H9 (cell line): ENCODE data around the gene SUCLG1. TPM values are rescaled to one million over a fixed set of nuclear protein-coding genes. Genes with fewer than 3 reads are reported as not detected.

ENCODE experiments used
- DNase-seq: peaks from one replicate; pipeline ENCODE4 v3.0.0-alpha.2; 2017
- H2AFZ ChIP-seq: one replicate; pipeline ENCODE4 v1.6.1; 2013; ENCODE audit warnings: mild to moderate bottlenecking, low read length, control low read depth, moderate library complexity
- H2AK5ac ChIP-seq: 2 replicates; pipeline ENCODE4 v1.6.1; 2013; ENCODE audit warnings: low read length, control low read depth, mixed read lengths; ENCODE audit not compliant: insufficient read length
- H2BK120ac ChIP-seq: one replicate; pipeline ENCODE4 v1.6.1; 2013; ENCODE audit warnings: low read depth, mild to moderate bottlenecking, low read length, control low read depth, inconsistent platforms; ENCODE audit not compliant: poor library complexity, severe bottlenecking
- H2BK12ac ChIP-seq: 2 replicates; pipeline ENCODE4 v1.6.1; 2013; ENCODE audit warnings: low read length, control low read depth, mixed read lengths, low read depth; ENCODE audit not compliant: insufficient read length
- H2BK15ac ChIP-seq: 2 replicates; pipeline ENCODE4 v1.6.1; 2013; ENCODE audit warnings: low read depth, low read length, control low read depth
- H2BK20ac ChIP-seq: one replicate; pipeline ENCODE4 v1.6.1; 2013; ENCODE audit warnings: low read depth, mild to moderate bottlenecking, low read length, control low read depth, inconsistent platforms; ENCODE audit not compliant: poor library complexity, severe bottlenecking
- H2BK5ac ChIP-seq: 2 replicates; pipeline ENCODE4 v1.6.1; 2013; ENCODE audit warnings: low read length, control low read depth, mixed read lengths; ENCODE audit not compliant: insufficient read length
- H3K14ac ChIP-seq: 2 replicates; pipeline ENCODE4 v1.6.1; 2013; ENCODE audit warnings: low read length, control low read depth; ENCODE audit not compliant: insufficient read depth
- H3K18ac ChIP-seq: 2 replicates; pipeline ENCODE4 v1.6.1; 2013; ENCODE audit warnings: low read depth, mild to moderate bottlenecking, mixed read lengths, low read length, control low read depth; ENCODE audit not compliant: insufficient read length
- H3K23ac ChIP-seq: 2 replicates; pipeline ENCODE4 v1.6.1; 2013; ENCODE audit warnings: low read length, control low read depth, mixed read lengths, low read depth; ENCODE audit not compliant: insufficient read length
- H3K23me2 ChIP-seq: 2 replicates; pipeline ENCODE4 v1.6.1; 2013; ENCODE audit warnings: low read depth, mild to moderate bottlenecking, mixed read lengths, low read length, control low read depth; ENCODE audit not compliant: insufficient read length, poor library complexity, severe bottlenecking
- H3K27ac ChIP-seq: 2 replicates; pipeline ENCODE4 v1.5.1; 2013; ENCODE audit warnings: low read length, control low read depth, mixed read lengths, low read depth; ENCODE audit not compliant: insufficient read length
- H3K27me3 ChIP-seq: 2 replicates; pipeline ENCODE4 v1.6.1; 2013; ENCODE audit warnings: low read length, control low read depth, inconsistent platforms; ENCODE audit not compliant: insufficient read depth
- H3K4ac ChIP-seq: 2 replicates; pipeline ENCODE4 v1.6.1; 2013; ENCODE audit warnings: low read depth, mild to moderate bottlenecking, control low read depth, inconsistent platforms, low read length, moderate library complexity
- H3K4me1 ChIP-seq: 2 replicates; pipeline ENCODE4 v1.6.1; 2013; ENCODE audit warnings: low read length, control low read depth, inconsistent platforms; ENCODE audit not compliant: insufficient read depth
- H3K4me2 ChIP-seq: 2 replicates; pipeline ENCODE4 v1.6.1; 2013; ENCODE audit warnings: low read length, control low read depth, mixed read lengths; ENCODE audit not compliant: insufficient read length, insufficient read depth
- H3K56ac ChIP-seq: 2 replicates; pipeline ENCODE4 v1.6.1; 2013; ENCODE audit warnings: low read depth, mild to moderate bottlenecking, mixed read lengths, low read length, control low read depth; ENCODE audit not compliant: insufficient read length
- H3K79me1 ChIP-seq: 2 replicates; pipeline ENCODE4 v1.6.1; 2013; ENCODE audit warnings: low read depth, mild to moderate bottlenecking, moderate library complexity, low read length, control low read depth, inconsistent platforms; ENCODE audit not compliant: insufficient read depth, poor library complexity, severe bottlenecking
- H3K79me2 ChIP-seq: 2 replicates; pipeline ENCODE4 v1.6.1; 2013; ENCODE audit warnings: low read length, control low read depth, inconsistent platforms; ENCODE audit not compliant: insufficient read depth
- H3K9ac ChIP-seq: 2 replicates; pipeline ENCODE4 v1.6.1; 2013; ENCODE audit warnings: low read length, control low read depth, mixed read lengths; ENCODE audit not compliant: insufficient read length; ENCODE audit errors: extremely low read depth
- H3K9me3 ChIP-seq: one replicate; pipeline ENCODE4 v1.6.1; 2013; ENCODE audit warnings: low read depth, low read length, inconsistent platforms; ENCODE audit not compliant: control insufficient read depth
- H3T11ph ChIP-seq: one replicate; pipeline ENCODE4 v1.6.1; 2013; ENCODE audit warnings: mild to moderate bottlenecking, low read length, control low read depth, inconsistent platforms
- H4K20me1 ChIP-seq: one replicate; pipeline ENCODE4 v1.6.1; 2013; ENCODE audit not compliant: control insufficient read depth, insufficient read length, insufficient read depth
- H4K5ac ChIP-seq: 2 replicates; pipeline ENCODE4 v1.6.1; 2013; ENCODE audit warnings: low read depth, mild to moderate bottlenecking, mixed read lengths, low read length, control low read depth; ENCODE audit not compliant: insufficient read length
- H4K8ac ChIP-seq: replicated peaks from 2 replicates; pipeline ENCODE4 v1.6.1; 2013; ENCODE audit warnings: low read length, control low read depth, mixed read lengths, low read depth; ENCODE audit not compliant: insufficient read length
- H4K91ac ChIP-seq: 2 replicates; pipeline ENCODE4 v1.6.1; 2013; ENCODE audit warnings: low read depth, mild to moderate bottlenecking, moderate library complexity, mixed read lengths, low read length, control low read depth; ENCODE audit not compliant: insufficient read length
- H3K27ac Mint-ChIP-seq, 3 experiments: 2 replicates in 2 of 3; 3 replicates in 1 of 3; pipeline ENCODE4 v1.8.0; 2020 to 2021; ENCODE audit warnings: mixed read lengths in 3 of 3, mild to moderate bottlenecking in 1 of 3, moderate library complexity in 1 of 3
- H3K27me3 Mint-ChIP-seq: 2 replicates; pipeline ENCODE4 v1.8.0; 2021; ENCODE audit warnings: low read depth, mild to moderate bottlenecking, moderate library complexity, mixed read lengths
- H3K36me3 Mint-ChIP-seq, 3 experiments: 2 replicates in 2 of 3; 3 replicates in 1 of 3; pipeline ENCODE4 v1.8.0; 2020 to 2021; ENCODE audit warnings: low read depth in 3 of 3, mixed read lengths in 3 of 3; ENCODE audit not compliant: insufficient read depth in 1 of 3
- H3K4me1 Mint-ChIP-seq, 2 experiments: 2 replicates each; pipeline ENCODE4 v1.8.0; 2020; ENCODE audit warnings: mixed read lengths in 2 of 2
- H3K4me3 Mint-ChIP-seq, 2 experiments: 2 replicates in 1 of 2; 3 replicates in 1 of 2; pipeline ENCODE4 v1.8.0; 2020 to 2021; ENCODE audit warnings: mild to moderate bottlenecking in 2 of 2, mixed read lengths in 2 of 2, moderate library complexity in 1 of 2
- H3K9me3 Mint-ChIP-seq, 2 experiments: 2 replicates in 1 of 2; 3 replicates in 1 of 2; pipeline ENCODE4 v1.8.0; 2020; ENCODE audit warnings: mild to moderate bottlenecking in 2 of 2, mixed read lengths in 2 of 2, moderate library complexity in 1 of 2
- WGBS: extraction: QIAGEN DNeasy Blood & Tissue Kit; methylation state at CpG from one replicate; pipeline ENCODE4 v1.1.7; 2013; ENCODE audit warnings: missing lambda C conversion rate, low lambda C conversion rate, mixed read lengths; ENCODE audit not compliant: insufficient read length; ENCODE audit errors: extremely low coverage; 5-methylcytosine and 5-hydroxymethylcytosine counted together
- total RNA-seq: library from RNA; stranded (reverse); gene quantifications from 2 replicates; pipeline ENCODE4 v1.2.1, GENCODE V29; 2021
- TF ChIP-seq, protein P1 (sequence below): fragments of 200-600 bp; sonication (generic); conservative IDR thresholded peaks from 3 replicates; pipeline ENCODE4 v1.8.0; 2021; ENCODE audit warnings: antibody characterized with exemption, mild to moderate bottlenecking

SUCLG1 gene
- total RNA-seq, 1 experiment from 2014 or later, result 40.0 TPM

DNA sequence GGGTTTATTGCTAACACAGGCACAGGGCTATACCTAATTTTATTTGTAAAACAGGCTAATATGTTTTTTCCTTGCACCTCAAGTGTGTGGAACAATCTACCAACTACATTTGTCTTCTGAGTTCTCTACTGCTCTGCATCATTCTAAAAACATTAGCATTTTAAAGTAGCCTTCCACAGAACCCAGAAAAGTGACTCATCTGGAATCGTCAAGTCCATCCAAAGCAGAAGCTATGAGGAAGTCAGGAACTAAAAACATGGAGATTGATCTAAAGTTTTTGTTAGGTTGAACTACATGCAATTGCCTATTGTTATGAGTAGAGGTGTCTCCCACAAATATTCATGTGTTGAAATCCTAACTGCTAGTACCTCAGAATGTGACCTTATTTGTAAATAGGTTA, 70.9 kb downstream of the SUCLG1 start:
- Histone ChIP-seq H3K56ac (no peak overlapping the region), H4K8ac (no peak overlapping the region), H2AFZ (no peak overlapping the region), H3K18ac (no peak overlapping the region), H3K9me3 (no peaks in the 10 kb centered on the region), H2BK5ac (no peak overlapping the region), H2BK20ac (no peak overlapping the region), H2AK5ac (no peak overlapping the region), H2BK120ac (no peak overlapping the region), H4K20me1 (no peaks in the 10 kb centered on the region), H3K14ac (no peak overlapping the region), H3K79me2 (no peaks in the 10 kb centered on the region), H4K91ac (no peak overlapping the region), H2BK12ac (no peak overlapping the region), H3K23ac (no peak overlapping the region), H3K27ac (no peak overlapping the region), H3K4ac (no peak overlapping the region), H3K9ac (no peak overlapping the region), H3K79me1 (no peaks in the 10 kb centered on the region), H3K4me2 (no peak overlapping the region), H3K4me1 (no peaks in the 10 kb centered on the region), H3T11ph (no peak overlapping the region), H4K5ac (no peak overlapping the region), H2BK15ac (no peak overlapping the region), H3K23me2 (no peaks in the 10 kb centered on the region), H3K27me3 (no peaks in the 10 kb centered on the region)
- TF ChIP-seq, protein P1, sequence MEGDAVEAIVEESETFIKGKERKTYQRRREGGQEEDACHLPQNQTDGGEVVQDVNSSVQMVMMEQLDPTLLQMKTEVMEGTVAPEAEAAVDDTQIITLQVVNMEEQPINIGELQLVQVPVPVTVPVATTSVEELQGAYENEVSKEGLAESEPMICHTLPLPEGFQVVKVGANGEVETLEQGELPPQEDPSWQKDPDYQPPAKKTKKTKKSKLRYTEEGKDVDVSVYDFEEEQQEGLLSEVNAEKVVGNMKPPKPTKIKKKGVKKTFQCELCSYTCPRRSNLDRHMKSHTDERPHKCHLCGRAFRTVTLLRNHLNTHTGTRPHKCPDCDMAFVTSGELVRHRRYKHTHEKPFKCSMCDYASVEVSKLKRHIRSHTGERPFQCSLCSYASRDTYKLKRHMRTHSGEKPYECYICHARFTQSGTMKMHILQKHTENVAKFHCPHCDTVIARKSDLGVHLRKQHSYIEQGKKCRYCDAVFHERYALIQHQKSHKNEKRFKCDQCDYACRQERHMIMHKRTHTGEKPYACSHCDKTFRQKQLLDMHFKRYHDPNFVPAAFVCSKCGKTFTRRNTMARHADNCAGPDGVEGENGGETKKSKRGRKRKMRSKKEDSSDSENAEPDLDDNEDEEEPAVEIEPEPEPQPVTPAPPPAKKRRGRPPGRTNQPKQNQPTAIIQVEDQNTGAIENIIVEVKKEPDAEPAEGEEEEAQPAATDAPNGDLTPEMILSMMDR, result no peak
- no peak overlapping the region for H3K27ac Mint-ChIP-seq
- no peaks in the 10 kb centered on the region; the same call in 1 of the 2 replicates for H3K27me3 Mint-ChIP-seq
- peaks cover 9 to 18% of the 10 kb centered on the region in 2 experiments for H3K9me3 Mint-ChIP-seq
- H3K36me3 Mint-ChIP-seq, result peaks cover 6% of the 10 kb centered on the region in 3 experiments; a peak in 6 of 7 replicates
- DNase-seq, result no peak
- H3K4me3 Mint-ChIP-seq, result no peak overlapping the region
- peaks cover 7% of the 10 kb centered on the region in 2 experiments for H3K4me1 Mint-ChIP-seq
- no CpG with 5 or more reads among the region's 1 CpG for WGBS
